Lower leg skin (tissue), 4 donors: ENCODE results near the gene VPS52. TPM values are rescaled to one million over a fixed set of nuclear protein-coding genes. Genes with fewer than 3 reads are reported as not detected.
A peak's percentile ranks its signal among the peaks of the same experiment; 100 is the strongest.

Source experiments
- DNase-seq, 2 donors: peaks; one replicate each; pipeline ENCODE4 v3.0.0-alpha.2; 2019; ENCODE audit warnings: low spot score in 2 of 2
- H3K4me3 ChIP-seq: fragments of 200-600 bp; sonication (generic); 2 replicates; pipeline ENCODE4 v1.5.1; 2017; ENCODE audit warnings: mild to moderate bottlenecking, low read depth; ENCODE audit not compliant: poor library complexity, severe bottlenecking
- POLR2A ChIP-seq, 2 donors: fragments of 450-650 bp; IDR thresholded peaks; one replicate each; pipeline ENCODE4 v1.6.1; 2016 to 2017; ENCODE audit warnings: antibody characterized with exemption in 2 of 2, mild to moderate bottlenecking in 1 of 2, moderate library complexity in 1 of 2
- WGBS, 2 donors: methylation state at CpG; one replicate each; pipeline ENCODE4 v1.1.5; 2018; 5-methylcytosine and 5-hydroxymethylcytosine counted together
- intact Hi-C: fragments of 100-400 bp; cut with DNase I; formaldehyde crosslinking; loops from one replicate; pipeline ENCODE4 v1.15.0; 2023; ENCODE audit warnings: low total_unique reads
- total RNA-seq, 4 donors: library from RNA; depleted of rRNA; stranded (reverse); fragments of >200 nt; gene quantifications; one replicate each; pipeline ENCODE4 v1.1.0, GENCODE V29; 2016
- TF ChIP-seq, protein P1 (sequence below), 3 donors: fragments of 450-650 bp; IDR thresholded peaks; one replicate each; pipeline ENCODE4 v1.5.1; 2016; ENCODE audit warnings: antibody characterized with exemption in 3 of 3, mild to moderate bottlenecking in 3 of 3, moderate library complexity in 2 of 3

The VPS52 gene
- total RNA-seq, 4 donors from 2014 or later = 33.3 to 51.0 (median 44.4) TPM

DNA sequence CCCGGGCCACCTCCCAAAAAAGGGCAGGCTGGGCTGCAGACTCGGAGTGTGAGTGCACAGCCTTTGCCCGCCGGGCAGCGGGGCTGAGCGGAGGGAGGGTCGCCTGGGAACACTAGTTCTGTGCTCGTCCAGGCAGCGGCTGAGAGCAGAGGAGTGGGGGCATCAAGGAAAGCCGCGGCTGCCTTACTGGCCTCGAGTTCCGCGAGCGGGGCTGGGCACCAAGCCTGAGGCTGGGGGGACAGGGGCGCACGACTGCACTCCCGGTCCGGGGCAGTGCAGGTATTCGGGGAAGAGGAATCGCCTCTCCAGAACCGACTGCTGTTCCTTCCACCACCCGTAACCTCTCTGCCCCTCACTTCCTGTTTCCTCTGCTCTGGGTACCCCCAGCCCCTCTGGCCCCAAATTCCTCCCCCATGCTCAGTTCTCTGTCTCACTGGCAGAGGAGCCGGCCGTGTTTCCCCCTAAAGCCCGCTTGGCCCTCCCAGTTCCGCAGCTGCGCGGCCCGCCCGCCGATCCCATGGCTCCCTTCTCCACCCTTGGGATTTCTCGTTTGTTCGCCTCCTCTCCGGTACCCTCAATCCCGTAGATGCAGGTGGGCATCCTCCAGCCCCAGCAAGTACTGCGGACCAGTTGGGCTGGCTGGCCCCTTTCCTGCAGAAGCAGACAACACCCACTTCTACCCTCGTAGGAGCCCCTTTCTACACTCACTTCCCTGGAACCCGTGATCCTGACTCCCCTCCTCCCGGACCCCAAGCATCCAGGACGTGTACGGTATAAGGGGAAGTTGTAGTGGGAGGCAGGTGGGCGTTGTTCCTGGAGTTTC, 58.3 kb downstream of the VPS52 start:
- TF ChIP-seq, protein P1, sequence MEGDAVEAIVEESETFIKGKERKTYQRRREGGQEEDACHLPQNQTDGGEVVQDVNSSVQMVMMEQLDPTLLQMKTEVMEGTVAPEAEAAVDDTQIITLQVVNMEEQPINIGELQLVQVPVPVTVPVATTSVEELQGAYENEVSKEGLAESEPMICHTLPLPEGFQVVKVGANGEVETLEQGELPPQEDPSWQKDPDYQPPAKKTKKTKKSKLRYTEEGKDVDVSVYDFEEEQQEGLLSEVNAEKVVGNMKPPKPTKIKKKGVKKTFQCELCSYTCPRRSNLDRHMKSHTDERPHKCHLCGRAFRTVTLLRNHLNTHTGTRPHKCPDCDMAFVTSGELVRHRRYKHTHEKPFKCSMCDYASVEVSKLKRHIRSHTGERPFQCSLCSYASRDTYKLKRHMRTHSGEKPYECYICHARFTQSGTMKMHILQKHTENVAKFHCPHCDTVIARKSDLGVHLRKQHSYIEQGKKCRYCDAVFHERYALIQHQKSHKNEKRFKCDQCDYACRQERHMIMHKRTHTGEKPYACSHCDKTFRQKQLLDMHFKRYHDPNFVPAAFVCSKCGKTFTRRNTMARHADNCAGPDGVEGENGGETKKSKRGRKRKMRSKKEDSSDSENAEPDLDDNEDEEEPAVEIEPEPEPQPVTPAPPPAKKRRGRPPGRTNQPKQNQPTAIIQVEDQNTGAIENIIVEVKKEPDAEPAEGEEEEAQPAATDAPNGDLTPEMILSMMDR (IDR thresholded peaks at IDR 0.05) = no peak
- no peak for TF ChIP-seq POLR2A (IDR thresholded peaks at IDR 0.05)
- H3K4me3 ChIP-seq = no peak overlapping the region
- DNase-seq = peak in 1 of 2 donors; percentile 87
- intact Hi-C loops = no loop called here
- WGBS, 2 donors = 0 to 1% methylated on average over 41 to 43 of the region's 43 CpGs

DNA sequence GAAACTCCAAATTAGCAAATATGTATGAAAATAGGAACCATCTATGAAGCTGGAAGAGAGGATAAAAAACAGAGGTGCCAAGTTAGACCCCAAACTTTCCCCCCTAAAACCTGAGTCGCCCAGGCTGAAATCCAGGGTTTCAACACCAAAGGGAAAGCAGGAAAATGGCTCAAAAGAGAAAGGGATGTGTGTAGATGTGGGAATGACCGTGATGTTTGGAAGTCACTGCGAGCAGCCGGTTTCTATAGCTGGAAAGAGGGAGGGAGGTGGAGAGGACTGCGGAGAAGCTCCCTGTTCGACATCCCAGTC, 58.9 kb downstream of the VPS52 start:
- H3K4me3 ChIP-seq = no peak overlapping the region
- DNase-seq = no peak
- TF ChIP-seq, protein P1 (IDR thresholded peaks at IDR 0.05) = no peak
- TF ChIP-seq POLR2A (IDR thresholded peaks at IDR 0.05) = no peak
- intact Hi-C loops = no loop called here
- whole genome bisulfite sequencing, 2 donors = 1 to 3% methylated on average over 6 of the region's 6 CpGs

DNA sequence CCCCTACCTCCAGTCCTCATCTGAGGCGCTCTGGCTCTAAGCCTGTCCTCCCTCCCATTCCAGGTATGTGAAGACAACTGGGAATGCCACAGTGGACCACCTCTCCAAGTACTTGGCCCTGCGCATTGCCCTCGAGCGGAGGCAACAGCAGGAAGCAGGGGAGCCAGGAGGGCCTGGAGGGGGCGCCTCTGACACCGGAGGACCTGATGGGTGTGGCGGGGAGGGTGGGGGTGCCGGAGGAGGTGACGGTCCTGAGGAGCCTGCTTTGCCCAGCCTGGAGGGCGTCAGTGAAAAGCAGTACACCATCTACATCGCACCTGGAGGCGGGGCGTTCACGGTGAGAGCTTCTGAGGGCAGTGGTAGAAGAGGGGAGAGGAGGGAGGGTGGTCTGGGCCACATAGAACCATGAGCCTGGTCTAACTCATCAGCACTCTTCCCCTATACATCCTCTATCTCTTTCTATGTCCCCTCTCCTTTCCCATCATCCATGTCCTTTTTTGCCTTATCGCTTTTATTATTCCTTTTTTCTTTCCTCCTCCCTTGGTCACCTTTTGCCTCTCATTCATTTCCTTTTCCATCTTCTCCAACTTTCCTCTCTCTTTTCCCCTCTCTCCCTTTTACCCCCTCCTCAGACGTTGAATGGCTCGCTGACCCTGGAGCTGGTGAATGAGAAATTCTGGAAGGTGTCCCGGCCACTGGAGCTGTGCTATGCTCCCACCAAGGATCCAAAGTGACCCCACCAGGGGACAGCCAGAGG, 59.8 kb downstream of the VPS52 start:
- intact Hi-C loops = no loop called here
- peak in 1 of 2 donors; percentile 78 for DNase-seq
- TF ChIP-seq, protein P1 (IDR thresholded peaks at IDR 0.05) = no peak
- TF ChIP-seq POLR2A (IDR thresholded peaks at IDR 0.05) = no peak
- no peak overlapping the region for H3K4me3 ChIP-seq
- 79 to 82% methylated on average over 18 of the region's 18 CpGs for WGBS, 2 donors

DNA sequence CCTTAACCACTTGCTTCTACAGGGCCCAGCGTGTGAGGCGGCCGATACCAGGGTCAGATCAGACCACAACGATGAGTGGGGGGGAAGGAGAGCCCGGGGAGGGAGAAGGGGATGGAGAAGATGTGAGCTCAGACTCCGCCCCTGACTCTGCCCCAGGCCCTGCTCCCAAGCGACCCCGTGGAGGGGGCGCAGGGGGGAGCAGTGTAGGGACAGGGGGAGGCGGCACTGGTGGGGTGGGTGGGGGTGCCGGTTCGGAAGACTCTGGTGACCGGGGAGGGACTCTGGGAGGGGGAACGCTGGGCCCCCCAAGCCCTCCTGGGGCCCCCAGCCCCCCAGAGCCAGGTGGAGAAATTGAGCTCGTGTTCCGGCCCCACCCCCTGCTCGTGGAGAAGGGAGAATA, 60.5 kb downstream of the VPS52 start:
- no peak for TF ChIP-seq POLR2A (IDR thresholded peaks at IDR 0.05)
- TF ChIP-seq, protein P1 (IDR thresholded peaks at IDR 0.05) = no peak
- H3K4me3 ChIP-seq = no peak overlapping the region
- DNase-seq = peak in 1 of 2 donors; percentile 66
- WGBS, 2 donors = 82 to 85% methylated on average over 17 of the region's 17 CpGs
- intact Hi-C loops = no loop called here

DNA sequence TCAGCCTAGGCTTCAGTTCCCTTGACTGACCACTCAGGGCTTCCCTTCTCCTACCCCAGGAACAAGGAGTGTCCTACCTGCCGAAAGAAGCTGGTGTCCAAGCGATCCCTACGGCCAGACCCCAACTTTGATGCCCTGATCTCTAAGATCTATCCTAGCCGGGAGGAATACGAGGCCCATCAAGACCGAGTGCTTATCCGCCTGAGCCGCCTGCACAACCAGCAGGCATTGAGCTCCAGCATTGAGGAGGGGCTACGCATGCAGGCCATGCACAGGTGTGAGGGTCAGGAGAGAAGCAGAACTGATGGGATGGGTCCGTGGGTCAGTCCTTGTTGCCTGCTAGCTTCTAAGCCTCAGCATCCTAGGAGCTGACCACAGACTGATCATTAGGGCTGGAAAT, 61.8 kb downstream of the VPS52 start:
- TF ChIP-seq POLR2A (IDR thresholded peaks at IDR 0.05) = no peak
- TF ChIP-seq, protein P1 (IDR thresholded peaks at IDR 0.05) = no peak
- intact Hi-C loops = no loop called here
- H3K4me3 ChIP-seq = no peak overlapping the region
- 89 to 95% methylated on average over 10 of the region's 10 CpGs for WGBS, 2 donors
- DNase-seq = peak in 1 of 2 donors; percentile 76
